Measurements from ENCODE around the gene ZNF23.
A peak's percentile ranks its signal among the peaks of the same experiment; 100 is the strongest.
"Not testable (repeated sequence)": the region's sequence is repeated elsewhere in the genome, so short reads cannot be mapped to it uniquely, and the experiment has no call there.

The ZNF23 gene

GRCh38 chr16:71461686-71462648 lies at the start of gene ZNF23:
TSS of gene ZNF23 (minus strand) at chr16:71462247. CDS start at chr16:71456796, 5,451 bp downstream.
- peak; percentile 10 for TF ChIP-seq CTCF (IDR thresholded peaks at IDR 0.05; ENCODE audit: insufficient read depth, low read depth, low read length, missing control alignments)
- peak within 1 kb of the TSS; percentile 97 for H3K4me3 ChIP-seq (ENCODE audit: low read depth, low read length)
- DNase-seq (ENCODE audit: low read depth), result peak; percentile 89

GRCh38 chr16:71507061-71507460 lies 45.0 kb upstream of the ZNF23 start:
- H3K4me3 ChIP-seq (ENCODE audit: low read depth, low read length), result no peak overlapping the region
- no peak for DNase-seq (ENCODE audit: low read depth)
- TF ChIP-seq CTCF (IDR thresholded peaks at IDR 0.05; ENCODE audit: insufficient read depth, low read depth, low read length, missing control alignments), result no peak

- no peak overlapping the region for H3K4me3 ChIP-seq (ENCODE audit: low read depth, low read length)
- TF ChIP-seq CTCF (IDR thresholded peaks at IDR 0.05; ENCODE audit: insufficient read depth, low read depth, low read length, missing control alignments), result no peak
- no peak for DNase-seq (ENCODE audit: low read depth)
These were observed 42.9 kb upstream of the ZNF23 start for GRCh38 chr16:71504901-71505300.

DNA sequence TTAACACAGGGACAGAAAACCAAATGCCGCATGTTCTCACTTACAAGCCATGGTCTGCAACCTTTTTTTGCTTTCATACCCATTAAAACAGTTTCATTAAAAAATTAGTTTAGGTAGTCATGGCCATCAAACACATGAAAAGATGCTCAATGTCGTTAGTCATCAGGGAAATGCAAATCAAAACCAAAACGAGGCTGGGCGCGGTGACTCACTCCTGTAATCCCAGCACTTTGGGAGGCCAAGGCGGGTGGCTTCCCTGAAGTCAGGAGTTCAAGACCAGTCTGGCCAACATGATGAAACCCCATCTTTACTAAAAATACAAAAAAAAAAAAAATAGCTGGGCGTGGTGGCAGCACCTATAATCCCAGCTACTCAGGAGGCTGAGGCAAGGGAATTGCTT lies 42.0 kb upstream of the ZNF23 start:
- not testable (repeated sequence) for H3K4me3 ChIP-seq (ENCODE audit: low read depth, low read length); DNase-seq (ENCODE audit: low read depth)

GRCh38 chr16:71501547-71501946 lies 39.5 kb upstream of the ZNF23 start:
- peak; percentile 37 for DNase-seq (ENCODE audit: low read depth)
- TF ChIP-seq CTCF (IDR thresholded peaks at IDR 0.05; ENCODE audit: insufficient read depth, low read depth, low read length, missing control alignments), result peak; percentile 33
- no peak overlapping the region for H3K4me3 ChIP-seq (ENCODE audit: low read depth, low read length)

DNA sequence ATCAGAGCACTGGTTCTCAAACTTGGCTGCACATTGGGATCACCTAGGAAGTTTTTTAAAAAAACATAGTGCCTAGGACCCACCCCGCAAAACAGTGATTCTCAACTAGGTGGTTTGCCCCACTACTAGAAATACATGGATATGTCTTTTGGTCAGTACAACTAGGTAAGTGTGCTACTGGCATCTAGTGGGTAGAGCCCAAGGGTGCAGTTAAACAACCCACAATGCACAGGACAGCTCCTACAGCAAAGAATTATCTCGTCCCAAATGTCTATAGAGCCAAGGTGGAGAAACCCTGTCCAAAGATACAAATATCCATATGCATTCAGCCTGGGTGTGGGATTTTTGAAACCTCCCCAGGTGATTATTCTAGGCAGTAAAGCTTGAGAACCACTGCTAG lies 38.9 kb upstream of the ZNF23 start:
- DNase-seq (ENCODE audit: low read depth), result no peak
- TF ChIP-seq CTCF (IDR thresholded peaks at IDR 0.05; ENCODE audit: insufficient read depth, low read depth, low read length, missing control alignments), result peak; percentile 5

GRCh38 chr16:71499775-71500364 lies 37.8 kb upstream of the ZNF23 start:
- DNase-seq (ENCODE audit: low read depth), result peak; percentile 80
- TF ChIP-seq CTCF (IDR thresholded peaks at IDR 0.05; ENCODE audit: insufficient read depth, low read depth, low read length, missing control alignments), result peak; percentile 72
- H3K4me3 ChIP-seq (ENCODE audit: low read depth, low read length), result no peak overlapping the region

More for the DNA sequence above, 38.9 kb upstream of the ZNF23 start:
- H3K4me3 ChIP-seq (ENCODE audit: low read depth, low read length), result no peak overlapping the region

All from GM12865 (cell line).